ENCODE results near the gene FN1. TPM values are rescaled to one million over a fixed set of nuclear protein-coding genes. Genes with fewer than 3 reads are reported as not detected.

The FN1 gene
- polyA plus RNA-seq, 1 donor (not counting 4 experiments of a cell fraction or from before 2014, with no cell fraction given): 1,649 TPM

DNA sequence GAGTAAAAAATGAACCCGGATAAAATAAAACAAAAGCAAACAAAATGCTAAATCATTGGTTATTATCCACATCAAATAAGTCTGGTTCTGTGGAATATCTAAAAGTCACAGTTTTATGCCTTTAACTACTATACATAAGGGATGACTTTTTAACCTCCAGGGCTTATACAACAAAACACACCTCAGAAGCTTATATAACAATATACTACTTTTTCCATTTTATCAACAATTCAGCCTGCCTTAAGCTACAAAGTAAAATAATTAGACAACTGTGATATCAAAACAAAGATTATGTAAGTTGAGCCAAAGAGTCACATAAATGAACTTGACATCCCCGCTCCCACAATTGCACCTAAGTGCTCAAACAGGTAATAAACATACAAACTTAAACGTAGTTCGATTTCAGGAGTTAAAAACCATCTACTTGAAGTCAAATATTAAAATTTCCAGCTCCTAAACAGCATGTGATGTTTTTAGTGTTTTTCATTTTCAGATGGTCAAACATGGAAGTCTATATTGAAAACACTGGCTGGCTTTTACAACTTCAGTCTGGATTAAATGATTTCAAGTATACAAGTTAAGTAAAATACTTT, 69.3 kb downstream of the FN1 start:
- Histone ChIP-seq H3K36me3 (ENCODE audit: control insufficient read depth in 2 of 2, extremely low read depth in 1 of 2, insufficient read depth in 2 of 2, low read length in 2 of 2) (peaks cover 3 to 28% of the 10 kb centered on the region in 2 experiments), H3K9me1 (ENCODE audit: control insufficient read depth, extremely low read depth, insufficient read depth, low read length) (no peaks in the 10 kb centered on the region), H3K79me2 (ENCODE audit: control insufficient read depth, insufficient read depth, low read length) (no peaks in the 10 kb centered on the region), H4K20me1 (ENCODE audit: control insufficient read depth, extremely low read depth, insufficient read depth, low read length) (no peaks in the 10 kb centered on the region), H3K27ac (ENCODE audit: control insufficient read depth, insufficient read depth, low read length) (no peak overlapping the region), H3K4me2 (ENCODE audit: control insufficient read depth, extremely low read depth, insufficient read depth, low read depth, low read length) (no peak overlapping the region), H3K27me3 (ENCODE audit: control insufficient read depth, extremely low read depth, insufficient read depth, low read length) (no peaks in the 10 kb centered on the region), H3K9ac (ENCODE audit: control insufficient read depth, extremely low read depth, insufficient read depth, low read length) (no peak overlapping the region), H3K4me3 (ENCODE audit: control insufficient read depth in 2 of 3, extremely low read depth in 1 of 3, insufficient read depth in 2 of 3, low read depth in 1 of 3, low read length in 3 of 3) (no peak overlapping the region), H2AFZ (ENCODE audit: control insufficient read depth, low read length) (no peak overlapping the region), H3K9me3 (ENCODE audit: control insufficient read depth, low read depth, low read length) (no peaks in the 10 kb centered on the region), H3K4me1 (ENCODE audit: control insufficient read depth, extremely low read depth, insufficient read depth, low read length) (no peaks in the 10 kb centered on the region)
- dilution Hi-C loops (cut with MboI; ENCODE audit: extremely low pct_ligation_motif_present, low sequenced_read_pairs): no loop called here
- TF ChIP-seq, protein P1, sequence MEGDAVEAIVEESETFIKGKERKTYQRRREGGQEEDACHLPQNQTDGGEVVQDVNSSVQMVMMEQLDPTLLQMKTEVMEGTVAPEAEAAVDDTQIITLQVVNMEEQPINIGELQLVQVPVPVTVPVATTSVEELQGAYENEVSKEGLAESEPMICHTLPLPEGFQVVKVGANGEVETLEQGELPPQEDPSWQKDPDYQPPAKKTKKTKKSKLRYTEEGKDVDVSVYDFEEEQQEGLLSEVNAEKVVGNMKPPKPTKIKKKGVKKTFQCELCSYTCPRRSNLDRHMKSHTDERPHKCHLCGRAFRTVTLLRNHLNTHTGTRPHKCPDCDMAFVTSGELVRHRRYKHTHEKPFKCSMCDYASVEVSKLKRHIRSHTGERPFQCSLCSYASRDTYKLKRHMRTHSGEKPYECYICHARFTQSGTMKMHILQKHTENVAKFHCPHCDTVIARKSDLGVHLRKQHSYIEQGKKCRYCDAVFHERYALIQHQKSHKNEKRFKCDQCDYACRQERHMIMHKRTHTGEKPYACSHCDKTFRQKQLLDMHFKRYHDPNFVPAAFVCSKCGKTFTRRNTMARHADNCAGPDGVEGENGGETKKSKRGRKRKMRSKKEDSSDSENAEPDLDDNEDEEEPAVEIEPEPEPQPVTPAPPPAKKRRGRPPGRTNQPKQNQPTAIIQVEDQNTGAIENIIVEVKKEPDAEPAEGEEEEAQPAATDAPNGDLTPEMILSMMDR (optimal IDR thresholded peaks at IDR 0.05 in 1 of 3, IDR thresholded peaks at IDR 0.05 in 1 of 3, conservative IDR thresholded peaks at IDR 0.05 in 1 of 3; ENCODE audit: extremely low read depth in 1 of 3, insufficient read depth in 2 of 3, low read length in 3 of 3): no peak
- TF ChIP-seq EZH2 (IDR thresholded peaks at IDR 0.05; ENCODE audit: low read length): no peak
- FAIRE-seq (no peak), DNase-seq (ENCODE audit: low read depth, low spot score) (no peak)

DNA sequence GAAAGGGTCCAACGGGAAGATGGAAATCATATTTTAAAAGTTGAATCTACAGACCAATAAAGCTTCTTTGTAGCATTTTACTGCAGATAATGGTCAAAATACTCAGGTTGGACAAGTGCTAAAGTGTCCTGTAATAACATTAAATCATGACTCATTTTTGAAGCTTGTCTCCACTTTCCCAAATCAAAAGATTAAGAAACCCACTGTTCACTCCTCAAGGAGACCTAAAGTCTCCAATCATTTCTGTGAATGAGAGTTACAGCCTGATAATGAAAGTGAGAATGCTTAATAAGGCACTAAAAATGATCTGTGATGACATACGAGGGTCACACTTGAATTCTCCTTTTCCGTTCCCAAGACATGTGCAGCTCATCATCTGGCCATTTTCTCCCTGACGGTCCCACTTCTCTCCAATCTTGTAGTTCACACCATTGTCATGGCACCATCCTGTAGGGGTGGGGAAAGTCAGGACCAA, 70.6 kb downstream of the FN1 start:
- Histone ChIP-seq H3K36me3 (ENCODE audit: control insufficient read depth in 2 of 2, extremely low read depth in 1 of 2, insufficient read depth in 2 of 2, low read length in 2 of 2) (peaks cover 3 to 26% of the 10 kb centered on the region in 2 experiments), H3K4me2 (ENCODE audit: control insufficient read depth, extremely low read depth, insufficient read depth, low read depth, low read length) (no peak overlapping the region), H3K79me2 (ENCODE audit: control insufficient read depth, insufficient read depth, low read length) (no peaks in the 10 kb centered on the region), H3K9me1 (ENCODE audit: control insufficient read depth, extremely low read depth, insufficient read depth, low read length) (no peaks in the 10 kb centered on the region), H3K9ac (ENCODE audit: control insufficient read depth, extremely low read depth, insufficient read depth, low read length) (no peak overlapping the region), H3K4me3 (ENCODE audit: control insufficient read depth in 2 of 3, extremely low read depth in 1 of 3, insufficient read depth in 2 of 3, low read depth in 1 of 3, low read length in 3 of 3) (no peak overlapping the region), H4K20me1 (ENCODE audit: control insufficient read depth, extremely low read depth, insufficient read depth, low read length) (no peaks in the 10 kb centered on the region), H3K27ac (ENCODE audit: control insufficient read depth, insufficient read depth, low read length) (no peak overlapping the region), H3K27me3 (ENCODE audit: control insufficient read depth, extremely low read depth, insufficient read depth, low read length) (no peaks in the 10 kb centered on the region), H2AFZ (ENCODE audit: control insufficient read depth, low read length) (no peak overlapping the region), H3K9me3 (ENCODE audit: control insufficient read depth, low read depth, low read length) (no peaks in the 10 kb centered on the region), H3K4me1 (ENCODE audit: control insufficient read depth, extremely low read depth, insufficient read depth, low read length) (no peaks in the 10 kb centered on the region)
- FAIRE-seq: no peak
- TF ChIP-seq, protein P1 (optimal IDR thresholded peaks at IDR 0.05 in 1 of 3, IDR thresholded peaks at IDR 0.05 in 1 of 3, conservative IDR thresholded peaks at IDR 0.05 in 1 of 3; ENCODE audit: extremely low read depth in 1 of 3, insufficient read depth in 2 of 3, low read length in 3 of 3): no peak
- no peak for TF ChIP-seq EZH2 (IDR thresholded peaks at IDR 0.05; ENCODE audit: low read length)
- dilution Hi-C loops (cut with MboI; ENCODE audit: extremely low pct_ligation_motif_present, low sequenced_read_pairs): no loop called here
- no peak for DNase-seq (ENCODE audit: low read depth, low spot score)
